Liver (tissue), 3 donors: ENCODE measurements around the gene DHRS1.

Experiments
- ATF3 ChIP-seq: IDR thresholded peaks from 2 replicates; pipeline ENCODE4 v1.6.1; 2016; ENCODE audit warnings: antibody characterized with exemption
- CTCF ChIP-seq: fragments of 150-350 bp; IDR thresholded peaks from 2 replicates; pipeline ENCODE4 v1.5.1; 2017; ENCODE audit warnings: improper control_type of control experiment, low read depth, low read length; ENCODE audit not compliant: missing input control
- FOXA1 ChIP-seq: IDR thresholded peaks from 2 replicates; pipeline ENCODE4 v1.6.1; 2016; ENCODE audit warnings: antibody characterized with exemption
- RXRA ChIP-seq, 2 donors: IDR thresholded peaks; 2 replicates each; pipeline ENCODE4 v1.6.1; 2017 to 2018; ENCODE audit warnings: antibody characterized with exemption in 2 of 2, mild to moderate bottlenecking in 1 of 2
- TAF1 ChIP-seq: conservative IDR thresholded peaks from 2 replicates; pipeline ENCODE4 v1.6.1; 2016; ENCODE audit warnings: antibody characterized with exemption, mild to moderate bottlenecking
- donor health status: healthy.
- donor health status: healthy.

- TF ChIP-seq TAF1 (no peak), RXRA (IDR thresholded peaks at IDR 0.05) (no peak), CTCF (no peak), ATF3 (no peak), FOXA1 (no peak)
Observed at GRCh38 chr14:24270537-24271133, 28.9 kb downstream of the DHRS1 start.
